Activated T-helper 1 cell treated with anti-CD3 and anti-CD28 coated beads, Interleukin-2, amount 50 U/mL, for 16 hours (primary cell): ENCODE data around the gene TBCD.
"Not testable (repeated sequence)": the region's sequence is repeated elsewhere in the genome, so short reads cannot be mapped to it uniquely, and the experiment has no call there.

Experiments used
- DNase-seq, 2 donors: peaks; one replicate each; pipeline ENCODE4 v3.0.0-alpha.2; 2020; ENCODE audit warnings: low read depth in 1 of 2, low spot score in 1 of 2

Gene TBCD

GRCh38 chr17:82729479-82730260 lies 22.2 kb upstream of the TBCD start:
- no peak for DNase-seq

- no peak for DNase-seq
Observed at GRCh38 chr17:82732118-82732743, 19.6 kb upstream of the TBCD start.

- peak in 1 of 2 donors; percentile 15 for DNase-seq
Observed at GRCh38 chr17:82734987-82735866, 16.6 kb upstream of the TBCD start, which contains the start of gene FN3K. TSS of gene FN3K (plus strand) at chr17:82735615. CDS start at chr17:82735637, 22 bp downstream.

DNA sequence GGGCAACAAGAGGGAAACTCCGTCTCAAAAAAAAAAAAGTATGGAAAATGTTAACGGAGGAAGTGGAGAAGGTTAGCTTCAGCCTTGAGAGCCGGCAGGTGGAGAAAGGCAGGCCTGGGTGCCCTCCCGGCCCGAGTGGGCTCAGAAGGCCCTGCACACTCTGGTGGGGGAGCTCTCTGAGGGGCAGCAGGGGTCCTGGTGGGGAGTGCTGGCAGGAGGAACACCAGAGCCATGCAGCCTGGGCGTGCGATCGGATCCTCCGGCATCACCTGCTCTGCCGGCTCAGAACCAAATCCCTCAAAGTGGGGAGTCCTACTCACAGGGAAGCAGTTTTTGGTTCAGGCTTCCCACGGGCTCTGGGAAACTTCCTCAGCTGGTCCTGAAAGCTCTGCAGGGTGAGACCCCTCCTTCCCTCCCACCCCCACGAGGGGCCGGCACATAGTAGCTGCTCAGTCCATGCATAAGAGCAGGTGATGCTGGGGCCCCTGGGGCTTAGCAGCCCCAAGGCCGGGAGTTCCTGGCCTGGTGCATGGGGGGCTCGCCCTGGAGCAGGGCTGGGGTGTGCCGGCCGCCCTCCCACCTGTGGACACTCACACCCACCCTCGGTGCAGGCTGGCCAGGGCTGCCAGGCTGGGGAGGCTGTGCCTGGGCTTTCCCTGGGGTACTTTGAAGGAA lies 15.2 kb upstream of the TBCD start:
- no peak for DNase-seq

DNA sequence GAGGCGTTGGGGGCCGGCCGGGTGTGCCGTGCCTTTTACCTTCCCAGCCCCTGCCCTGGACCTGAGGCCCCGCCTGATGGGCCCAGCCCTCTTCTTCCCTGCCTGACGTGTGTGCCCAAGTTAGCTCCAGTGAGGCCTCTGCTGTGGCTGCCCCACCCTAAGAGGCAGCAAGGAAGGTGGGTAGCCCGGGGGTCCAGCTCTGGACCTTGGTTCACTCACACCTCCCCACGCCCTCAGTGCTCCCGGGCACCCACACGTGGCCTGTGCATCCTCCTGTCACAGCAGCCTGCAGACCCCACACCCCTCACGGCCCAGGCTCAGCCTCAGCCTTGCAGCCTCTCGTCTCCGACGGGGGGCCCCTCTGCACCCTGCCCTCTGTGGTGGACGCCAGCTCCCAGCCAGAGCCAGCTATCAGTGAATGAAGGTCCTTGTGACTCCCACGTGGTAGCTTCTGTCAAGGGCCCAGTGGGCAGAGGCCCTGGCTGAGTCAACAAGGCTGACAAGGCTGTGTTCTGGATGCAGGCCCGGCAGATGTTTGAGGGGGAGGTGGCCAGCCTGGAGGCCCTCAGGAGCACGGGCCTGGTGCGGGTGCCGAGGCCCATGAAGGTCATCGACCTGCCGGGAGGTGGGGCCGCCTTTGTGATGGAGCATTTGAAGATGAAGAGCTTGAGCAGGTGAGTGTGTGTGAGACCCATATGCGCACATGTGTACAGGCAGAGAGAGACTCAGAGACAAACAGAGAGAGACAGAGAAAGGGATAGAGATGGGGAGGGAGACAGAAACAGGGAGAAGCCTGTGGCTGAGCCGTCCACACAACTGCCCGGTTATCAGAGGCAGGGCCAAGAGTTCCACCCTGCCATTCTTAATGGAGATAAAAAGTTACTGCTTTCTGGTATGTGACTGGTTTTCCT lies 13.6 kb upstream of the TBCD start:
- no peak for DNase-seq

- DNase-seq, result no peak
Observed at GRCh38 chr17:82740906-82741759, 10.7 kb upstream of the TBCD start.

GRCh38 chr17:82743344-82744219 lies 8.3 kb upstream of the TBCD start:
- no peak for DNase-seq

- not testable (repeated sequence) for DNase-seq
Observed at GRCh38 chr17:82744736-82745135, 7.1 kb upstream of the TBCD start.

DNA sequence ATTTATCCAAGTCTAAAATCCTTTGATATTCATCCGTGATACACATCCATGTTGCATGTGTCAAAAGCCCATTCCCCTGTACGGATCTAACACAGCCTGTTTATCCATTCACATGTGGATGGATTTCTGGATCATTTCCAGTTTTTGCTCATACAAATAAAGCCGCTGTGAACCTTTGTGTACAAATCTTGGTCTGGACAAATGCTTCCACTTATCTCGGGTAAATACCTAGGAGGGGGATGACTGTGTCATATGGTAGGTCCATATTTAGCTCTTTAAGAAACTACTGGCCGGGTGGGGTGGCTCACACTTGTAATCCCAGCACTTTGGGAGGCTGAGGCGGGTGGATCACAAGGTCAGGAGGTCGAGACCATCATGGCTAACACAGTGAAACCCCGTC lies 6.3 kb upstream of the TBCD start:
- DNase-seq, result no peak

GRCh38 chr17:82748756-82749155 lies 3.1 kb upstream of the TBCD start:
- DNase-seq, result no peak

GRCh38 chr17:82750241-82750908 lies 1.5 kb upstream of the TBCD start:
- no peak for DNase-seq

- no peak for DNase-seq
Observed at GRCh38 chr17:82751171-82751570, 694 bp upstream of the TBCD start.

DNA sequence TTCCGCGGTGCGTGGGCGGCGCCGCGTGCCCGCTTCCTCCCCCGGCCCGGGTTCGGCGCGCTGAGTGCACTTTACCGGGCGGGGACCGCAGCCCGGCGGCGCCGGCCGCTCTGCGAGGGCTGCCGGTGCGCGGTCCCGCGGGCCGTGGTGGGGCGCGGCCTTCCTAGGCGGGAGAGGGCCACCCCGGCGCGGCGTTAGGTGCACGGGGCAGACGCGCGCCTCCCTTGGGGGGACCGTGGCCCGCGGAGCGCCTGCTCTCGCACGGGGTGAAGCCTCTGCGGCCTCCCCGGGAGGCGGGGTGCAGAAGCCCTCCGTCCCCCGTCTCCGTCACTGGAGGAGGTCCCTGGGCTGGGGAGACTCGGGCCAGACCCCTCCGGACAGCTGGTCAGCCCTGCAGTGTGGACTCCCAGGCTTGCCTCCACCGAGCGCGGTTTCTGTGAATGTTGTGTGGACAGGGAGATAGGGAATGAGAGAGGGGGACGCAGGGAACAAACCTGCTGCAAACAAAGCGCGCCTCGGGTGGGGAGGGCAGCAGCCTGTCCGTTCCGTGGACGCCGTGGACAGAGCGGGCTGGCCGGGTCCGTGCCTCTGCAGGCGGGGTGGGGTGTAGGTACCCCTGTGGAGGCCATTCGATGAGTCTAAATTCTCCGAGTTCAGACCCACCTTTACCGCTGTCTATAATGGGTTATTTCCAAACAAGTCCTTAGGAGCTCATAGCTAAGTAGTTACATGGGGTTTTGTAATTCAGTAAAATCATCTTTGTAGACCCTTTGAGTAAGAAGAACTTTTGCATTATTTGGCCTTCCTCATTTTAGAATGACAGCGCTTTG lies 721 bp downstream of the TBCD start:
- no peak for DNase-seq

GRCh38 chr17:82753201-82753464 lies 1.3 kb downstream of the TBCD start:
- DNase-seq, result no peak

DNA sequence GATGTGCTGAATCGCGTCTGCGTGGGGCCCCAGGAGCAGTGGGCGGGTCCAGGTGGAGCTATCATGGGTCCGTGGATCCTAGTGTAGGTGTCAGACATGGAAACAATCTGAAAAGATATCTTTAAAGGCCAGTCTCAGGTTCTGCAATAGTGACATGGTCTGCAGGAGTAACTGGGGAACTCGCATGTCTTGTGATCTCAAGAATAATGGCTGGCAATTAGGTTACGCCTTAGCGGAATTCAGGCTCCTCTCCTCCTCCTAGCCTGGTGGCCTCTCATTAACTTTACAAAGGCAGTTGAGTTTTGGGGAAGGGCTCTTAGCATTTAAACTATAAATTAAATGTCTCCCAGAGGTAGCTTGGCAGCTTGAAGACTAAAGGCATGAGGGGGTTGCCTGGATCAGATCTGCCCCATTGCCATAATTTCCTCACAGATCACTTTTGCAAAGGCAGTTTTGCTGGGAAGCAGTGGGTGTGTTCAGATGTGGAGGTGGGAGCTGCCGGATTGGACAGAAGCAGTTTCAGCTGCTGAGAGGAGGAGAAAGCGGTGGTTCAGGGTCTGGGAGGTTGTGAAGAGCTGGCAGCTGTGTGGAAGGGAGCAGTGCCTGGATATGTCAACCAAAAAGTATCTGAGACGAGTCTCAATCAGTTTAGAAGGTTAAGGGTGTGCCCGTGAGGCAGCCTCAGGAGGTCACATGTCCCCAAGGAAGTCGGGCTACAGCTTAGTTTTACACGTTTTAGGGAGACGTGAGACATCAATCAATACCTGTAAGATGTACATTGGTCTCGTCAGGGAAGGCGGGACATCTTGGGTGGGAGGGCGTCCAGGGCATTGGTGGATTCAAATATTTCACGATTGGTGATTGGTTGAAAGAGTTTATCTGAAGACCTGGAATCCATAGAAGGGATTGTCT lies 2.7 kb downstream of the TBCD start:
- no peak for DNase-seq

GRCh38 chr17:82756166-82756565 lies 4.3 kb downstream of the TBCD start:
- DNase-seq, result no peak
